Left lung (tissue), 10 donors: Measurements from ENCODE around the gene UST. TPM values are rescaled to one million over a fixed set of nuclear protein-coding genes. Genes with fewer than 3 reads are reported as not detected.

Experiments used
- ATAC-seq: fragments of 200-7000 bp; cut with Tn5 transposase; one replicate; pipeline ENCODE4 v1.9.1; 2020; ENCODE audit warnings: moderate library complexity
- DNase-seq, 4 donors: peaks; one replicate each; pipeline ENCODE4 v3.0.0-alpha.2; 2013 to 2020
- H3K27ac ChIP-seq, 2 donors: fragments of 200-600 bp; sonication (generic) in 1 of 2; one replicate each; pipeline versions ENCODE4 v1.5.0 to v1.8.0; 2020 to 2021
- H3K27me3 ChIP-seq, 2 donors: fragments of 200-600 bp; sonication (generic) in 1 of 2; one replicate each; pipeline versions ENCODE4 v1.5.0 to v1.8.0; 2020 to 2021
- H3K36me3 ChIP-seq, 2 donors: fragments of 200-600 bp; sonication (generic) in 1 of 2; one replicate each; pipeline versions ENCODE4 v1.5.0 to v1.8.0; 2020 to 2021
- H3K4me1 ChIP-seq, 2 donors: fragments of 200-600 bp; one replicate each; pipeline ENCODE4 v1.8.0; 2021
- H3K4me3 ChIP-seq, 2 donors: fragments of 200-600 bp; sonication (generic) in 1 of 2; one replicate each; pipeline versions ENCODE4 v1.5.0 to v1.8.0; 2020 to 2021; ENCODE audit warnings: mild to moderate bottlenecking in 1 of 2
- H3K9me3 ChIP-seq, 2 donors: fragments of 200-600 bp; sonication (generic) in 1 of 2; one replicate each; pipeline versions ENCODE4 v1.5.0 to v1.8.0; 2020 to 2021
- intact Hi-C, 2 donors: fragments of 100-400 bp; cut with DNase I; formaldehyde crosslinking; loops; one replicate each; pipeline versions ENCODE4 v1.11.2 to v1.14.2; 2022
- polyA plus RNA-seq, 6 donors: library from polyadenylated mRNA; unstranded; fragments of 120-200 nt; gene quantifications; one replicate each; pipeline ENCODE4 v1.2.1, GENCODE V29; 2013; ENCODE audit not compliant: insufficient read length in 6 of 6
- total RNA-seq, 2 donors: library from RNA; stranded (reverse); fragmentation: NEBNext Ultra II Directional; extraction: Animal tissue kit (Norgen Biotek cat#: 25700); gene quantifications; one replicate each; pipeline ENCODE4 v1.2.1, GENCODE V29; 2021
- TF ChIP-seq, protein P1 (sequence below), 2 donors: fragments of 200-600 bp; sonication (generic) in 1 of 2; IDR thresholded peaks; one replicate each; pipeline versions ENCODE4 v1.5.0 to v1.8.0; 2021; ENCODE audit warnings: antibody characterized with exemption in 2 of 2
- donor health status: DM: no; HTN: yes; CAD: no.
- donor health status: DM: no; HTN: no; CAD: no.

The UST gene
- total and polyA plus RNA-seq, 8 donors: 7.4 to 17.0 (median 9.5) TPM

GRCh38 chr6:148893073-148893472, 146.2 kb downstream of the UST start:
- H3K27me3 ChIP-seq: no peaks in the 10 kb centered on the region
- H3K4me1 ChIP-seq: no peaks in the 10 kb centered on the region
- no peak for DNase-seq
- intact Hi-C loops: no loop called here
- no peak for ATAC-seq
- H3K36me3 ChIP-seq: no peaks in the 10 kb centered on the region
- H3K4me3 ChIP-seq: no peak overlapping the region
- no peak overlapping the region for H3K27ac ChIP-seq
- TF ChIP-seq, protein P1, sequence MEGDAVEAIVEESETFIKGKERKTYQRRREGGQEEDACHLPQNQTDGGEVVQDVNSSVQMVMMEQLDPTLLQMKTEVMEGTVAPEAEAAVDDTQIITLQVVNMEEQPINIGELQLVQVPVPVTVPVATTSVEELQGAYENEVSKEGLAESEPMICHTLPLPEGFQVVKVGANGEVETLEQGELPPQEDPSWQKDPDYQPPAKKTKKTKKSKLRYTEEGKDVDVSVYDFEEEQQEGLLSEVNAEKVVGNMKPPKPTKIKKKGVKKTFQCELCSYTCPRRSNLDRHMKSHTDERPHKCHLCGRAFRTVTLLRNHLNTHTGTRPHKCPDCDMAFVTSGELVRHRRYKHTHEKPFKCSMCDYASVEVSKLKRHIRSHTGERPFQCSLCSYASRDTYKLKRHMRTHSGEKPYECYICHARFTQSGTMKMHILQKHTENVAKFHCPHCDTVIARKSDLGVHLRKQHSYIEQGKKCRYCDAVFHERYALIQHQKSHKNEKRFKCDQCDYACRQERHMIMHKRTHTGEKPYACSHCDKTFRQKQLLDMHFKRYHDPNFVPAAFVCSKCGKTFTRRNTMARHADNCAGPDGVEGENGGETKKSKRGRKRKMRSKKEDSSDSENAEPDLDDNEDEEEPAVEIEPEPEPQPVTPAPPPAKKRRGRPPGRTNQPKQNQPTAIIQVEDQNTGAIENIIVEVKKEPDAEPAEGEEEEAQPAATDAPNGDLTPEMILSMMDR (IDR thresholded peaks at IDR 0.05): no peak
- no peaks in the 10 kb centered on the region for H3K9me3 ChIP-seq

- H3K4me3 ChIP-seq: no peak overlapping the region
- no peak for ATAC-seq
Measured at GRCh38 chr6:148893481-148893880, 146.7 kb downstream of the UST start.

DNA sequence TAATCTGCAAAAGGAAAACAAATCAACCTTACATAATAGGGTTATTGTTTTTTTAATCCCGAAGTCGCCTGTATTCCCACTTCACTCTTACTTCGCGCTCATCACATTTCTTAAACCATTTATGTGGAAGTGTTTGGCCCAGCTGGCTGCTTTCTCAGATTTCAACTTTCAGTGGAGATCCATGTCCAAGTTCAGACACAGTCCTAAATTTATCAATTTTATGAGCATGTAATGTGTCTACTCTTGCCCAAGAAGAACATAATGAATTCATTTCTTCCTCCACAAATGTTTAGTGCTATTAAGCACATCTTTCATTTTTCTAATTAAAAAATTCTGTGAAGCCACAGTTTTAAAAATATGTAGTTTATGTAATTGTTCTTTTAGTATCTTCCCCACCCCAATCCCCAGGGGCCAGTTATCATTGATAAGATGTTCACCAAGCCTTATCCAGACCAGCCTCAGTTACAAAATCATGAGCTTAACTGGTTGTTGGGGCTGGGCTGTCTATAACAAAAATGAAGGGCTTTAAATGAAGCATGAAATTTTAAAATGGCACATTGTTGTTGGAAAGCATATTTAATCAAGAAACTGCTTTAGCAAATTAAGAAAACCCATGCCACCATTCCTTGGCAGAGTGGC, 151.7 kb downstream of the UST start:
- no peak overlapping the region for H3K27ac ChIP-seq
- TF ChIP-seq, protein P1 (IDR thresholded peaks at IDR 0.05): no peak
- DNase-seq (peak in 1 of 4 donors; percentile 37), ATAC-seq (no peak)
- H3K27me3 ChIP-seq: no peaks in the 10 kb centered on the region
- intact Hi-C loops: no loop called here
- H3K4me3 ChIP-seq: no peak overlapping the region
- H3K36me3 ChIP-seq: no peaks in the 10 kb centered on the region
- H3K9me3 ChIP-seq: no peaks in the 10 kb centered on the region
- no peaks in the 10 kb centered on the region for H3K4me1 ChIP-seq

More at GRCh38 chr6:148893481-148893880, 146.7 kb downstream of the UST start:
- DNase-seq: no peak
- TF ChIP-seq, protein P1 (IDR thresholded peaks at IDR 0.05): no peak
- Histone ChIP-seq H3K27me3 (no peaks in the 10 kb centered on the region), H3K9me3 (no peaks in the 10 kb centered on the region), H3K36me3 (no peaks in the 10 kb centered on the region), H3K4me1 (no peaks in the 10 kb centered on the region), H3K27ac (no peak overlapping the region)
- intact Hi-C loops: no loop called here

DNA sequence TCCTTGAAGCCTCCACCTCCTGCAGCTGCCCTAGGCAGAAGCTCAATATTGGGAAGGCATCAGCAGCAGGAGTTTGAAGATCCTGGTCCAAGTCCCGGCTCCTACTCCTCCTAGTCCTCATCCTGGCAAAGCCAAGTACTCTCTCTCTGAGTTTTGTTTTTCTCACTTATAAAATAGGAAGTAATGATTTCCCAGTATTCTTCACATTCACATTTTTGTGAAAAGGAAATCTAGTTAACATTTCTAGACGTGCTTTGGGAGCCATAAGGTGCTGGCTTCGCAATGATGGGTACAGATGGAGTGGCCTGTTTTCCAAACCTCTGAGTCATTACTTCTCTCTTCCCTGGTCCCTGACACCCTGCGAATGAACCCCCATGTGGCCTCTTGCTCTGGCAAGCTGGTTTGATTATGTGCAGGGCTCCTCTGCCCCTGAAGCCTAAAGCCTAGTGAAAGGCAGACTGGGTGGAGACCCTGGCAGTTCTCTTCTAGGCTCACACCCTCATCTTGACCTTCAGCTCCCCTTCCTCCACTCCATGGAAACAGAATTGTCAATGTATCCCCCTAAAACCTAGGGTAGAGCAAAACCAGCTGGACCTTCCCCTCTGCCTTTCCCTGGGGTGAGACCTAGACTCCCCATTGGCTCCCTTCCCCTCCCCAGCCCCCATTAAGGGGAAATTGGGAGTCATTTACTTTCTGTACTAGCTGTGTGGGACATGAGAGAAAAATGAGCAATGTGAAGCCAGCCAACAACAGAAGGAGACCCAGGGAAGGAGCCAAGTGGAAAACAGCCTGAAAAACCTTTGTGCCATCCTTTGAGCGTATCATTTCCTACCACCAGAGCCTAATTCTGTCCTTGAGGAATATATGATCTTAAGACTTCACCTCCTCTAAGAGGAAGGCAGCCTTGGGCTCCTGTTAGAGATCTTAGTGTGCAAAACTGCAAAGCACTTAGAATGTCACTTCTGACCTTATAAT, 158.4 kb downstream of the UST start:
- no peak for DNase-seq
- intact Hi-C loops: no loop called here
- ATAC-seq: no peak

More for the DNA sequence above, 158.4 kb downstream of the UST start:
- H3K9me3 ChIP-seq: no peaks in the 10 kb centered on the region
- TF ChIP-seq, protein P1 (IDR thresholded peaks at IDR 0.05): no peak
- H3K27ac ChIP-seq: no peak overlapping the region
- H3K27me3 ChIP-seq: no peaks in the 10 kb centered on the region
- H3K36me3 ChIP-seq: no peaks in the 10 kb centered on the region
- no peaks in the 10 kb centered on the region for H3K4me1 ChIP-seq
- no peak overlapping the region for H3K4me3 ChIP-seq
